Fibroblast of skin of left biceps (primary cell): ENCODE results near the gene PARD3B.
A peak's percentile ranks its signal among the peaks of the same experiment; 100 is the strongest.

Experiments
- DNase-seq, 2 experiments: peaks; one replicate each; pipeline ENCODE4 v3.0.0-alpha.2; 2013; ENCODE audit warnings: low read depth in 2 of 2

Gene PARD3B

GRCh38 chr2:205128726-205129125, 583.5 kb downstream of the PARD3B start:
- DNase-seq, result no peak

GRCh38 chr2:205129531-205129930, 584.3 kb downstream of the PARD3B start:
- DNase-seq, result no peak

- no peak for DNase-seq
Observed at GRCh38 chr2:205130111-205130829, 585.0 kb downstream of the PARD3B start.

GRCh38 chr2:205133544-205133943, 588.3 kb downstream of the PARD3B start:
- DNase-seq, result no peak

- DNase-seq, result no peak
Observed at GRCh38 chr2:205138735-205139134, 593.5 kb downstream of the PARD3B start.

- no peak for DNase-seq
Observed at GRCh38 chr2:205139822-205140463, 594.7 kb downstream of the PARD3B start.

- no peak for DNase-seq
Observed at GRCh38 chr2:205141381-205141780, 596.1 kb downstream of the PARD3B start.

GRCh38 chr2:205145888-205146287, 600.6 kb downstream of the PARD3B start:
- no peak for DNase-seq

GRCh38 chr2:205148755-205149154, 603.5 kb downstream of the PARD3B start:
- DNase-seq, result no peak

GRCh38 chr2:205156457-205156856, 611.2 kb downstream of the PARD3B start:
- no peak for DNase-seq

GRCh38 chr2:205158404-205158803, 613.1 kb downstream of the PARD3B start:
- no peak for DNase-seq

GRCh38 chr2:205161156-205161839, 616.0 kb downstream of the PARD3B start:
- DNase-seq, result no peak

- peak; percentile 61 for DNase-seq
Observed at GRCh38 chr2:205166745-205167144, 621.5 kb downstream of the PARD3B start.

GRCh38 chr2:205169012-205169411, 623.7 kb downstream of the PARD3B start:
- DNase-seq, result no peak

GRCh38 chr2:205169464-205169863, 624.2 kb downstream of the PARD3B start:
- DNase-seq, result no peak

GRCh38 chr2:205170399-205170798, 625.1 kb downstream of the PARD3B start:
- no peak for DNase-seq

- DNase-seq, result no peak
Observed at GRCh38 chr2:205171261-205171940, 626.1 kb downstream of the PARD3B start.

GRCh38 chr2:205175831-205176230, 630.6 kb downstream of the PARD3B start:
- no peak for DNase-seq

GRCh38 chr2:205176546-205176945, 631.3 kb downstream of the PARD3B start:
- no peak for DNase-seq

GRCh38 chr2:205177546-205177945, 632.3 kb downstream of the PARD3B start:
- DNase-seq, result peak; percentile 46 to 51

- no peak for DNase-seq
Observed at GRCh38 chr2:205180730-205181129, 635.5 kb downstream of the PARD3B start.

GRCh38 chr2:205187731-205188130, 642.5 kb downstream of the PARD3B start:
- DNase-seq, result no peak
